M059J (cell line): ENCODE data around the gene UPF3B. TPM values are rescaled to one million over a fixed set of nuclear protein-coding genes. Genes with fewer than 3 reads are reported as not detected.
"Not testable (repeated sequence)": the region's sequence is repeated elsewhere in the genome, so short reads cannot be mapped to it uniquely, and the experiment has no call there.

Experiments
- DNase-seq: peaks from one replicate; pipeline ENCODE4 v3.0.0-alpha.2; 2012; ENCODE audit warnings: low read depth
- total RNA-seq: library from RNA; depleted of rRNA; stranded (reverse); fragments of >200 nt; shearing (Covaris generic); gene quantifications from 2 replicates; pipeline ENCODE4 v1.2.3, GENCODE V29; 2014; rRNA removed

Gene UPF3B, protein sequence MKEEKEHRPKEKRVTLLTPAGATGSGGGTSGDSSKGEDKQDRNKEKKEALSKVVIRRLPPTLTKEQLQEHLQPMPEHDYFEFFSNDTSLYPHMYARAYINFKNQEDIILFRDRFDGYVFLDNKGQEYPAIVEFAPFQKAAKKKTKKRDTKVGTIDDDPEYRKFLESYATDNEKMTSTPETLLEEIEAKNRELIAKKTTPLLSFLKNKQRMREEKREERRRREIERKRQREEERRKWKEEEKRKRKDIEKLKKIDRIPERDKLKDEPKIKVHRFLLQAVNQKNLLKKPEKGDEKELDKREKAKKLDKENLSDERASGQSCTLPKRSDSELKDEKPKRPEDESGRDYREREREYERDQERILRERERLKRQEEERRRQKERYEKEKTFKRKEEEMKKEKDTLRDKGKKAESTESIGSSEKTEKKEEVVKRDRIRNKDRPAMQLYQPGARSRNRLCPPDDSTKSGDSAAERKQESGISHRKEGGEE
- 11.9 and 12.9 TPM in 2 replicates for total RNA-seq

DNA sequence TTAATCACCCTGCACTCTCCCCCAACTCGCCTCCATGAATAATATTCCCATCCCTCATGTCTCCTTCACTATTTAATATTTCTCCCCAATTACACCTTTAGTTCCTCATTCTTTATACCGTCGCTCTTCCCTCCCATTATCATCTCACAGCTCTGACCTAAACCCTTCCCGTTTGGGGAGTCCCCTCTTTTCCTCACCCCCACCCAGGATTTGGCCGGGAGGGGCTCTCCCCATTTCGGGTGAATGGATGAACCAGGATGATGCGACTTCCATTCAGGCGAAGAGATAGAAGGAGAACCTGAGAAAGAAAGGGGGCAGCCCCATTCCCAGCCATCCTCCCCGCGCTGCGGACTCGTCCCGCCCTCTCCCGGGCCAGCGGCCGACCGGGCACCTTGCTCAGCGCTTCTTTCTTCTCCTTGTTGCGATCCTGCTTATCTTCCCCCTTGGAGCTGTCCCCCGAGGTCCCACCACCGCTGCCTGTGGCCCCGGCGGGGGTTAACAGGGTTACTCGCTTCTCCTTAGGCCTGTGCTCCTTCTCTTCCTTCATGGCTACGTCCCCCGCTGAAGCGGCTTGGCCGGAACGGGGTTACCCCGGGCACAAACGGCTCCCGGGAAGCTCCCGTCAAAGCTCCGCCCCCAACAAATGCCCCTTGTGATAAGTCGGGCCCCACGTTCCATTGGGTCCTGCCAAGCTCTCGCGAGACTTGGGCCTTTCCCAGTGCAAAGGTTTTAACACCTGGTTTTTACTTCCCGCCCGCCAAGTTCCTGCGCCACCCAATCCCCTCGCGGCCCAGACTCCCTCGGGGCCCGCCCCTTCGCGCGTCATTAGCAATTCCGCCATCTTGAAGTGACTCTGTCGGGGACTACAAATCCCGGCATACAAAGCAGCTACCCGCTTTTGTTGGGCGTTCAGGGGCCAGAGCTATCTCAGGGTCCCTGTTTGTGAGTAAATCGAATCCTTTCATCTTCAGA, at the start of gene UPF3B:
Gene UPF3B, minus strand, starts transcription at position 582 of the 972 bp plus-strand sequence. Its CDS starts 35 bp downstream, at position 547.
- peak; percentile 100 for DNase-seq

DNA sequence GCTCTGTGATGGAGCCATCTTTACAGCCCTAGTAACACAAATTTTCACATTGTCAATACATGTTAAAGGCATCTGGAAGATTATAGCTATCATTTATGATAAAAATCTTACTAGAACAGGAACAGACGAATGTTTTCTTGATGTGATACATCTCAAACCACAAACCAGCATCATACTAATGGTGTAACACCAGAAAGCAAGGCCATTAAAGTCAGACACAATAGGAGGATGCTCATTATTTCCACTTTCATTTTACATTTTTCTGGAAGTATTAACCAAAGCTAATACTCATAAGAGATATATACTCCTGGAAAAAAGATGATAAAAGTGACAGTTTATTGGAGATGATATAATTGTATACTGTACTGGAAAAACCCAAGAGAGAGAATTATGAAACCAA, 48.2 kb upstream of the UPF3B start:
- no peak for DNase-seq

DNA sequence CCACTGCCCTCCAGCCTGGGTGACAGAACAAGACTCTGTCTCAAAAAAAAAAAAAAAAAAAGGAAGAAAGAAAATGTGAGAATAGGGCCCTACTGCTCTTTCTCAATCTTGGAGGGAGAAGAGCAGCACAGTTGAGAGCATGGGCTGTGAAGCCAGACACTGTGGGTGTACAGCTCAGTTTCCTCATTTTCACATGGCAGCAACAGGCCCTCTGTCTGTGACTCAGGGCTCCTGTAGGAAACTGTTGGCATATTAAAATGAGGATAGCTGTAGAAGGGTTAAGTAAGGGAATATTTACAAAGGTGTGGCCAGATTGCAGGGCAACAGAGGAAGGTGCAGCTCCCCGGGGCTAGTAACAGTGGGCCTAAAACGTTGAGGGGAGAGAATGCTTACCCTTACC, 46.4 kb upstream of the UPF3B start:
- DNase-seq = no peak

DNA sequence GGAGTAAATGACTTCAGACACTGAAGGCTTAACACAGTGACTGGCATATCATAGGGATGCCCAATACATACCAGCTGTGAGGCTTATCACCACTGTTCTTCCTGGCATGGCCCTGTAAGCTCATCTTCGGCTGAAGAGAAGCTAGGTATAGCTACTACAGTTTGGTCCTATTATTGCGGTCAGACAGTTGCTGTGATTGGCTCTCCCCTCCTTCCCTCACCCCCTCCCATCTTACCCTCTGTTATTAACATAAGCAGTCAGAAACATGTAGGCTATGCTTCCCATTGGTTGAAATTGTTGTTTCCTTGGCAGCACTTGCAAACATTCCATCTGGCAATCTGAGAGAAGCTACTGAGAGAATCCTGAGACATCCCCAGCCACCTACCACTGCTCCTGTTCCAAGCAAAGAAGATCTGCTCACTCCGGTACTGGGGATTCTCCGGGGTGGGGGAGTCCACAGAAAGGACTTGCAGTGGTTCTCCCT, 43.1 kb upstream of the UPF3B start, which contains the start of gene AKAP14:
Gene AKAP14, plus strand, starts transcription at position 51 of the 484 bp plus-strand sequence. CDS start 7,331 bp downstream, outside the sequence.
- DNase-seq = peak; percentile 28

DNA sequence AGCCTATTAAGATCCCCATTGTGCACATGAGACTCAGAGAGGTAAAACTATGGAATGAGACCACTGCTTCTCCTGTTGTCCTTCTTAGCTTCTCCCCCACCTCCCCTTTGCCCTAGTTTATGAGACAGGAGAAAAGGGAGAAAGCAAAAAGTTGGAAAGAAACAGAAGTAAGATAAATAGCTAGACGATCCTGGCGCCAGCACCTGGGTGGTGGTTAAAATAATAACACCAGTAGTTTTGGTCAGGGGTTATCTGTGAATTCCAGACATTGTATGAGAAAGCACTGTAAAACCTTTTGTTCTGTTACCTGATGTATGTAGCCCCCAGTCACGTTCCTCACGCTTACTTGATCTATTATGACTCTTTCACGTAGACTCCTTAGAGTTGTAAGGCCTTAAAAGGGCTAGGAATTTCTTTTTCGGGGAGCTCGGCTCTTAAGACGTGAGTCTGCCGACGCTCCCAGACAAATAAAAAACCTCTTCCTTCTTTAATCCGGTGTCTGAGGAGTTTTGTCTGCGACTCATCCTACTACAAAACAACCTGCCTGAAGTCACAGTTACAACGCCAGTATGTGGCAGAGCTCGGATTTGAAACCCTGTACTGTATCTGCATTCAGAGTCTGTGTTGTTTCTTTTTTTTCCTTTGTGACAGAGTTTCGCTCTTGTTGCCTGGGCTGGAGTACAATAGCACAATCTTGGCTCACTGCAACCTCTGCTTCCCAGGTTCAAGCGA, 39.4 kb upstream of the UPF3B start:
- DNase-seq = not testable (repeated sequence)

DNA sequence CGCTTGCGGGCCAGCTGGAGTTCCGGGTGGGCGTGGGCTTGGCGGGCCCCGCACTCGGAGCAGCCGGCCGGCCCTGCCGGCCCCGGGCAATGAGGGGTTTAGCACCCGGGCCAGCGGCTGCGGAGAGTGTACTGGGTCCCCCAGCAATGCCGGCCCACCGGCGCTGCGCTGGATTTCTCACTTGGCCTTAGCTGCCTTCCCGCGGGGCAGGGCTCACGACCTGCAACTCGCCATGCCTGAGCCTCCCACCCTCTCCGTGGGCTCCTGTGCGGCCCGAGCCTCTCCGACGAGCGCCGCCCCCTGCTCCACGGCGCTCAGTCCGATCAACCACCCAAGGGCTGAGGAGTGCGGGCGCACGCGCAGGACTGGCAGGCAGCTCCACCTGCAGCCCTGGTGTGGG, 37.9 kb upstream of the UPF3B start:
- not testable (repeated sequence) for DNase-seq

DNA sequence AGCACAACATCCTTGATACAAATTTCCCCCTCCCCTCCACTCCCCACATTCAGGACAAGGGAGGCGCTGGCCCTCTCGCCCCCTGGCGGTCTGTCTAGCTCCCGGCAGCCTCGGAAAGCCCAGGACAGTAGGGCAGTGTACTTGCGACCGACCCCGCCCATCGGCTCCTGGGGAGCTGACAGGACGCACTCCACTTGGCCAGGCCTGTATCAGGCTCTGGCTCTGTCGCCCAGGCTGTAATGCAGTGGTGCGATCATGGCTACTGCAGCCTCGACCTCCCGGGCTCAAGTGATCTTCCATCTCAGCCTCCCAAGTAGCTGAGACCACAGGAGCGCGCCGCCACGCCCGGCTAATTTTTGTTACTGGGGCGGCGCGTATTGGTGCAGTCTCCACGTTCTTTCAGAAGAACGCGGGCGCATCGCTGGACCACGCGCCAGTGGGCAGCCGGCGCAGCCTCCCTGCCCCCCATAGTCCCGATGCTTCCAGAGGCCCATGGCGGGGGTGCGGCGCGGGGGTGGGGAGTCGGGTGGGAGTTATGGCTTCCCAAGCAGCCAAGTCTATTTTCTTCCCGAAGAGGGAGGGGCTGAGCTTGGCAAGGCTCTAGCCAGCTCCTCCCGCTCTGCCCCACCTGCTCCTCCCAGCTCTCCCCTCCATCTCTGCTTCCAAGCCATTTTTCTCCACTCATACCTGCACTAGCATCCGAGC, 35.1 kb upstream of the UPF3B start:
- peak; percentile 79 for DNase-seq

DNA sequence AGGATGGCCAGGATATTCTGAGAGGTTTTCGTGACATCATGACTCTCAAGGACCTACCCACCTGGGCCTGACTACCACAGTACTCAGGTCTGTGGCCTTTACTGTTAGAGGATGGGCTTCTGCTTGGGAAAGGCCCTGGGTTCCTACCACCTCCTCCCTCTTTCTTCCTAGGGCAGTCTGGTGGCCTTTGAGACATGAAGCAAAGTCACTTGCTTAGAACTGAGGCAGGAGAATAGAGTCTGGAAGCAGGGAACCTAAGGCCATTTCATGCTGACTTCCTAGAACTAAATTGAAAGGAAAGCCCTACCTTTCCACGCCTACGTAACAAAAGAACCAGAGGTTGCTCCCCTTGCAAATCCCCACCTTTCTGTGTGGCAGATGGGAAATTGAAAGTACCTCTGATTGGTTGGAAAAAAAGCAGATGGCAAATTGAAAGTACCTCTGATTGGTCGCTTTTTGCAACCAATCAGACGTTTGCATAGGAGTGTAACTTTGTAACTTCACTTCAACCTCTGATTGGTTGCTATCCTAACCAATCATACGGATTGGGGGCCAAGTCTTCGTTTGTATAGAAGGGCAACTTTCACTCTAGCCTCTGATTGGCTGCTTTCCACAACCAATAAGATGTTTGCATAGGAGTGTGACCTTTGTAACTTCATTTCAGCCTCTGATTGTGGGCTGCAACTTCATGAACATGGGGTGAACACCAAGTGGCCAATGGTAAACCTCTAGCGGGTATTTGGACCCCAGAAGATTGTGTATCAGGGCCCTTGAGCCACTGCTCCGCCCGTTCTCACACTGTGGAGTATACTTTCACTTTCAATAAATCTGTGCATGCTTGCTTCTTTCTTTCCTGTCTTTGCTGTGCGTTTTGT, 33.0 kb upstream of the UPF3B start:
- DNase-seq = peak; percentile 74

DNA sequence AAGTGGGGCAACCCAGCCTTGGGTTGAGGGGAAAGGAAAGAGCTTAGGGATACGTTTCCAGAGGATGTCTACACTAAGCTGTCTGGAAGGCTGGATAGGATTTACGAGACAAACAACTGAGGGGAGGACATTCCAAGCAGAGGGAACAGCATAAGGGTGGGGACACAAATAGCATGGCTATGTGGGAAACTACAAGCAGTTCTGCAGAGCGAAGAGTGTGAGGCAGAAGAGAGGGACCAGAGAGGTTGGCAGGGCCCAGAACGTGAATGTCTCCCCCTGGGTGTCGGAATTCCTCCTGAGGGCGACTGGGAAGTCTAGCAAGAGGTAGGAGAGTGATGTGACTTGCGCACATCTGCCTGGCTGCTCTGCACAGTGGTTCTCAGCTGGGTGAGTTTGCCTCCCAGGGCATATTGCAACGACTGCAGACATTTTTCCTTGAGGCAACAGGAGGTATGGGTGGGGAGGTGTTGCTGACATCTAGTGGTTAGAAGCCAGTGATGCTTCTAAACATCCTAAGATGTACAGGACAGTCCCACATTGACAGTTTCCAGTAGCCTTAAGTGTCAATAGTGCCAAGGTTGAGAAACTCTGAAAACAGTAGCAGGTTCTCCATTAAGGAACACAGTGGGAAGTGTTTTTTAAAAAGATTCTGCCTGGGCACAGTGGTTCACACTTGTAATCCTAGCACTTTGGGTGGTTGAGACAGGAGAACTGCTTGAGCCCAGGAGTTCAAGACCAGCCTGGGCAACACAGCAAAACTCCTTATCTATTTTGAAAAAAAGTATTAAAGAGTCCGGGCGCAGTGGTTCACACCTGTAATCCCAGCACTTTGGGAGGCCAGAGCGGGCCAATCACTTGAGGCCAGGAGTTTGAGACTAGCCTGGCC, 28.0 kb upstream of the UPF3B start:
- peak; percentile 71 for DNase-seq

DNA sequence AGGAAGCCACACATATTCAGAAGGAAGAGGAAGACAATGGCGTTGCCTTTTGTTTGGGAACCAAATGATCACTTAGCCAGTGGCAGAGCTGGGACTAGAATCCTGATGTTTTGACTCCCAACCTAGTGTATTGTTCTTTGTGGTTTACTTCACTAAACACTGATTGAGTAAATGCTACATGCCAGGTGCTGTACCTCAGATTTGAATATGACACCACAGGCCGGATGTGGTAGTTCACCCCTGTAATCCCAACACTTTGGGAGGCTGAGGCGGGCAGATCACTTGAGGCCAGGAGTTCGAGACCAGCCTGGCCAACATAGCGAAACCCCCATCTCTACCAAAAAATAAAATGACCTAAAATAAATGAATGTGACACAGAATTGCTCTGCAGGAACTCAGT, 27.3 kb upstream of the UPF3B start:
- peak; percentile 34 for DNase-seq

DNA sequence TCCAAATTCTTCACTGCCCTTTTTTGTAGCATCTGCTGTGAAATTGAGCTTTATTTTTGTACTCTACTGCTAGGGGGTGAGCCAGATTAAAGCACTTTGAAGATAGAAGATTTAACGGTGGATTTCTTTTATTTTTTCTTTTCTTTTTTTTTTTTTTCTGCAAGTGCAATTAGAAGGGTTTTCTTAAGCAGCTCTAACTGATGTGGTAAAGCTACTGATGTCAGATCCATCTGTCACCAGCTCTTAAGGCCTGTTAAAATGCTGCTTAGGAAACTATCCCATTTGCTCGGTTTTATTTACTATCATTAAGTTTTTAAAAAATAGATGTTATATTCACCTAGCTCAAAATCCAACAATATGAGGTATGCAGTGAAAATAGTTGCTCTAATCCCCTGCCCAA, 26.0 kb upstream of the UPF3B start:
- DNase-seq = no peak

DNA sequence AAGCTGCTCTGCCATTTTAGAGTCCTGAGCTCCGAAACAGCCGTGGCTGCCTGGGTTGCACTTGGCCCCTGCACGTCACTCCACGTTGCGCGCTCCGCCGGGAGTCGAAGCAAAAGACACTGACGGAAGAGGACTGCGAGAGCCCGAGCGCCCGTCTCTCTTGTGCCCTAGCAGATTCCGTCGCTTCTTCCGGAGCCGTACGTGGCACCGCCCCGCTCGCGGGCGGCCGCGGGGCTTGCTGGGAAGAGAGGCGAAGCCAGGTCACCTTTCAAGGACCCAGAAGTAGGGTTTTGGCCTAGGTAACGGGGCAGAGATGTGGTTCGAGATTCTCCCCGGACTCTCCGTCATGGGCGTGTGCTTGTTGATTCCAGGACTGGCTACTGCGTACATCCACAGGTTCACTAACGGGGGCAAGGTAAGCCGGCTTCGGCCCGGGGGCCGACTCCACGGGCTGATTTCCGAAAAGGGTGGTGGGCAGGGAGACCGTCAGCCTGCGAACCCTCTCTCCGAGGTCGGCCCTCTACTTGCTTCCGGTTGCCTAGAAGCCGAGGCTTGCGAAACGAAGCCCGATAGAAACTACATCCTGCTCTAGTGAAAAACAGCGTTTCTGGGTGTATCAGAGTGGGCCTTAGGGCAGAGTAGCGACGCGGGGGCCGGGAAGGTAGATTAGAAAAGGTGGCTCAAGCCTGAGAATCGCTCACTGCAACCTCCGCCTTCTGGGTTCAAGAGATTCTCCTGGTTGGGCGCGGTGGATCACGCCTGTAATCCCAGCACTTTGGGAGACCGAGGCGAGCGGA, 19.0 kb upstream of the UPF3B start, which contains the start of the genes NDUFA1 and RNF113A:
Gene NDUFA1, plus strand, starts transcription at position 234 of the 797 bp plus-strand sequence. Its CDS starts 80 bp downstream, at position 314.
Gene RNF113A, minus strand, starts transcription at position 135 of the 797 bp plus-strand sequence. Its CDS starts 120 bp downstream, at position 15.
- peak; percentile 94 for DNase-seq

DNA sequence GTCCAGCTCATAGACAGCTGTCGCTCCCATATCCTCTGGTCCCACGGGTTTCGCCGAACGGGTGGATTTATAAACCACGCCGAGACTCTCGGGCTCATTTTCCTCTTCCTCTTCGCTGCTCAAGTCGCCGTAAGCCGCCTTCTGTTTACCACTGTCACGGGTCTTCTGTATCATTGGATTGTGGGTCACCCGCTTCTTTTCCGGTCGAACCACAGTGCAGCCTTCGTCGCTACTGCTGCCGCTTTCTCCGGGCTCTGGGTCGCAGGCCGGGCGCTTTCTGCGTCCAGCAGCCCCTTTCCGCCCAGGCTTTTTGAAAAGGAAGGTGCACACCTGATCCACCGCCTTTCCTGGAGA, 18.5 kb upstream of the UPF3B start:
- DNase-seq = no peak

DNA sequence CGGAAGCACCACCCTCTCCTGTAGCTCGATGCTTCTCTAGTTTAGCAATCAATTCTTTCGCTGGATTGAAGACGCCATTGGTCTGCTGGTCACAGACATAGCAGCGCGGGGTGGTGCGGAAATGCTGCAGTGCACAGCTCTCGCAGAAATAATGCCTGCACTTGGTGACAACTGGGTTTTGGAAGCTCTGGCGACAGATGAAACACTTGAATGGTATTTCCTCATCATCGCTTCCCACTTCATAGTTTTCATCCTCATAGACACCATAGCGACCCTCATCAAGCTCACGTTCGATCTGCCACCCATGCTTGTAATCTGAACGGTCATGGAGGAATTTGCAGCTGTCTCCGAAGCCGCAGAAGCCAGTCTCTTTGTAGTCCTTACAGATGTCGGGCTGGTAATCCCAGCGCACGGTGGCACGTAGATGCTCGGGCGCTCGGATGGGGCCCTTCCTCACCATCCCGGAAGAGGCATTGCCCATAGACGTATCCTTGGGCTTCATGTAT, 17.9 kb upstream of the UPF3B start:
- peak; percentile 55 for DNase-seq

DNA sequence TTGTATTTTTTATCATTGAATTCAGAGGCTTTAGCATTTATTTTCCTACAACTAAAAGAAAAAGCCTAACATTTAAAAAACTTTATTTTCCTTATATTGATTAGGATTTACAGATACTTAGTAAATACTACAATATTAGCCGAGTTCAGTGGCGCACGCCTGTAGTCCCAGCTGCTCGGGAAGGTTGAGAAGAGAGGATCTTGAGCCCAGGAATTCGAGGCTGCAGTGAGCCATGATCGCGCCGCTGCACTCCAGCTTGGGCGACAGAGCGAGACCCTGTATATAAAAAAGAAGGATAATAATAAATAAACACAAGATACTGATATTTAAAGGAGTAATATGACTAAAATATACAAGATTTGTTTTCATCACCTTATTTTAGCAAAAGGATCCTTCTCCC, 681 bp upstream of the UPF3B start:
- peak; percentile 17 for DNase-seq

DNA sequence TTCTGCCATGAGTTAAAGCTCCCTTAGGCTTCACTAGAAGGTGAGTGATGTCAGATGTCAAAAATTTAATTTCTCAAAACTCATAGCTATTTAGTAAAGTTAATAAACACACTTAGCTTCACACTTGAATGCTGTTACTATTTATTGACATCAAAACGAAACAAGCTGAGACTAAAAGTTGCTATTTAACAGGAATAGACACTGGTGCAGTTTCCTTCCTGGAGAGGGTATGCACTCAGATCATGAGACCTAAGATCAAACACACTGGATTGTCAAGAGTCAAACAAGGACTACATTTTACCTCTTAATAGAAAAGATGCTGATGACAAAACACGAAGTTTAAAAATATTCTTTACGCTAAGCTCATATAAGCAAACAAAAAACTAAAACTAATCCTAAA, 18.9 kb downstream of the UPF3B start:
- no peak for DNase-seq

DNA sequence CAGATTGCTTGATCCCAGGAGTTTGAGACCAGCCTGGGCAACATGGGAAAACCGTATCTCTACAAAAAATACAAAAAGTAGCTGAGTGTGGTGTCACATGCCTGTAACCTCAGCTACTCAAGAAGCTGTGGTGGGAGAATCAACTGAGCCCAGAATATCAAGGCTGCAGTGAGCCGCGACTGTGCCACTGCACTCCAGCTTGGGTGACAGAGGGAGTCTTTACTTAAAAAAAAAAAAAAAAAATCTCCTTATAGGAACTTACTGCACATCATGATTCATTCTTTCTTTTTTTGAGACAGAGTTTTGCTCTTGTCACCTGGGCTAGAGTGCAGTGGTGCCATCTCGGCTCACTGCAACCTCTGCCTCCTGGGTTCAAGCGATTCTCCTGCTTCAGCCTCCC, 24.3 kb downstream of the UPF3B start:
- DNase-seq = no peak
